Rectal smooth muscle tissue (tissue), 1 donor: ENCODE data around the gene HEXD.
"Not testable (repeated sequence)": the region's sequence is repeated elsewhere in the genome, so short reads cannot be mapped to it uniquely, and the experiment has no call there.

ENCODE experiments used
- H3K27ac ChIP-seq: one replicate; pipeline ENCODE4 v1.7.0; 2013; ENCODE audit warnings: low read depth, low read length, inconsistent platforms
- H3K27me3 ChIP-seq: one replicate; pipeline ENCODE4 v1.7.0; 2013; ENCODE audit warnings: low read length; ENCODE audit not compliant: control insufficient read depth, insufficient read depth
- H3K36me3 ChIP-seq: one replicate; pipeline ENCODE4 v1.7.0; 2013; ENCODE audit warnings: low read length; ENCODE audit not compliant: control insufficient read depth, insufficient read depth
- H3K4me1 ChIP-seq: one replicate; pipeline ENCODE4 v1.7.0; 2013; ENCODE audit warnings: low read length; ENCODE audit not compliant: control insufficient read depth, insufficient read depth
- H3K4me3 ChIP-seq: one replicate; pipeline ENCODE4 v1.7.0; 2013; ENCODE audit warnings: low read length
- H3K9ac ChIP-seq: one replicate; pipeline ENCODE4 v1.7.0; 2013; ENCODE audit warnings: low read length

HEXD gene

DNA sequence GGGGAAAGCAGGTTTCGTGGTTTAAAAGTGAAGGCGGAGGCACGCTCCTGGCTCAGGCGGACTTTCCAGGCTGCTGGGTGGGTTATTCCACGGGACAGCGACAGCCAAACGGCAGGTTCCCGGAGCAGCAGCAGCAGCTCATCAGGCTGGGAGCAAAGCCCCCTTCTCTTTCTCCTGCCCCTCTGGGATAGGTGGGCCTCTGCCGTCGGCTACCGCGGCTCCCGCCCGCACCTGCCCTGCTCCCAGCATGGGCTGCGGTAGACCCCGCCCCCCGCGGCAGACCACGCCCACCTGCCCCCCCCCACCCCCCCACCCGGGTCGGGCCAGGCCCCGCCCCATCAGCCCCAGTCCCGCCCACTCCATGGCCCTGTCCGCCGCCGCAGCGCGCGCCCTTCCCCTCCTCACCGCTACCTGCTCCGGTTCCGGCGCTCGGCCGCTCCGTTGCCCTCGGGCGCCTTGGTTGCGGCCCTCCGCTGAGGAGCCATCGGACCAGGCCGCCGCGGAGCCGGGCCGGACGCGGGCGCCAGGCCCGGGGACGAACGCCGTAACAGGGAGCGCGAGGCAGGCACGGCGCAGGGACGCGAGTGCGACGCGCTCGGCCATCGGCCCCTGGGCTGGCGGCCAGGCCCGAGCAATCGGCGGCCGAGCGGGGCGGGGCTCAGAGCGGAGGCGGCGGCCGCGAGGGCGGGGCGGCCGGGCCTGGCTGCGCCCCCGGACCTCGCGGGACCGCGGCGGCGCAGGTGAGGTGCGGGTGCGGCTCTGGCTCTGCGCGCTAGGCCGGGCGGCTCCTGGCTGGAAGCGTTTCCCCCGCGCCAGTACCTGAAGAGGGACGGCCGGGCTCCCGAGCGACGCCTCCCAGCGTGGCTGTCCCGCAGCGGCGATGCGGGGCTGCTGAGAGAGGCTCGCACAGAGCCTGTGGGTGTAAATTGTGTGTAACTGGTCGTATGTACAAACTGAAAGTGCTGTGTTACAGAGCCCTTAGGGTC lies at the start of gene HEXD, which contains the start of gene OGFOD3:
Gene HEXD, plus strand, starts transcription at position 347 of the 986 bp plus-strand sequence. CDS start 1,453 bp downstream, outside the sequence.
Gene OGFOD3, minus strand, starts transcription at position 586 of the 986 bp plus-strand sequence. Its CDS starts 101 bp downstream, at position 485.
- H3K27me3 ChIP-seq, result no peaks in the 10 kb centered on the region
- H3K9ac ChIP-seq, result peak within 1 kb of the TSS; percentile 61
- no peaks in the 10 kb centered on the region for H3K4me1 ChIP-seq
- peaks cover 8% of the 10 kb centered on the region for H3K36me3 ChIP-seq
- peak within 1 kb of the TSS; percentile 87 for H3K27ac ChIP-seq
- H3K4me3 ChIP-seq, result peak within 1 kb of the TSS; percentile 80

GRCh38 chr17:82369211-82369610 lies 48.9 kb upstream of the HEXD start:
- Histone ChIP-seq H3K36me3 (no peaks in the 10 kb centered on the region), H3K4me3 (no peak overlapping the region), H3K9ac (no peak overlapping the region), H3K4me1 (no peaks in the 10 kb centered on the region), H3K27me3 (peaks cover 16% of the 10 kb centered on the region), H3K27ac (no peak overlapping the region)

GRCh38 chr17:82370471-82371332 lies 47.4 kb upstream of the HEXD start:
- Histone ChIP-seq H3K36me3 (no peaks in the 10 kb centered on the region), H3K4me1 (no peaks in the 10 kb centered on the region), H3K9ac (no peak overlapping the region), H3K27ac (no peak overlapping the region), H3K27me3 (peaks cover 18% of the 10 kb centered on the region), H3K4me3 (peak overlapping the region; percentile 62)

DNA sequence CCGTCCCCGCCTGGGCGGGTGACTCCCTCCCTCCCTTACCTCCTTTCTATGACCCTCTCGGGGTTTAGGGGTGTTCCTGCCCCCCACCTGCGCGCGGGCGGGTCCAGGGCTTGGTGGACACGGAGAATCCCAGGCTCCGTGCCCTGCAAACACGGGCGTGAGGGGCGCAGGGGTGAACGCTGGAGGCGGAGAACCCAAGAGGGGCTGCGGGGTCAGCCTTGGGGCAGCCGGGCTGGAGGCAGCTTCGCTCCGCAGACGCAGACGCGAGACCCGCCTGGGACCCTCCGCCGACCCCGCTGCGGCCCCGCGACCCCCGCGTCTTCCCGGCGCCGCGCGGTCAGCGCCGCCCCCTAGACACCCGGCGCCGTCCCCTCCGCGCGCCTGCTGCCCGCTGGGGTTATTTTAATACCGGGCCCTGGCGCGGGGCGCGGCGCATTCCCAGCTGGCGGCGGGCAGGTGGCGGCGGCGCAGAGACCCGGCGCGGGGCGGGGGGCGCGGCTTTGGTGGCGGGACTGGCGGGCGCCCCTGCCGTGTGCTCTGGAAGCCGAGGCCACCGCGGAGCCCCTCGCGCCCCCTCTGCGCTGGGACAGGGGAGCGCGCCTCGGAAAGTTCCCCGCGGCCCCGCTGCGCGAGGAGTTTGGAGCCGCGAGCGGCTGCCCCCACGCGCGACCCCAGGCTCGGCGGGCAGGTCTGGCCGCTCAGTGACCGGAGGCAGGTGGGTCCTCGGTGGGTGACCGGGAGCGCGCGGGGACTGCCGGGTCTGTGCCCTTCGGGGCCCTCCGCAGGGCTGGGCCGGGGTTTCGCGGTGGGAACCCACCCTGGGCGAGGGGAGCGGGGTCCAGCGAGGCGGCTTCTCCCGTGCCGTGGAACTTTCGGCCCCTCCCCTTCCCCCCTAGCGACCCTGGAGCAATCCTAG lies 46.6 kb upstream of the HEXD start, which contains the start of gene UTS2R:
Gene UTS2R, plus strand, starts transcription at position 433 of the 916 bp plus-strand sequence. CDS start 2,560 bp downstream, outside the sequence.
- peak within 1 kb of the TSS; percentile 62 for H3K4me3 ChIP-seq
- no peak within 1 kb of the TSS for H3K9ac ChIP-seq
- no peaks in the 10 kb centered on the region for H3K36me3 ChIP-seq
- H3K27me3 ChIP-seq, result peaks cover 20% of the 10 kb centered on the region
- H3K27ac ChIP-seq, result no peak within 1 kb of the TSS
- no peaks in the 10 kb centered on the region for H3K4me1 ChIP-seq

DNA sequence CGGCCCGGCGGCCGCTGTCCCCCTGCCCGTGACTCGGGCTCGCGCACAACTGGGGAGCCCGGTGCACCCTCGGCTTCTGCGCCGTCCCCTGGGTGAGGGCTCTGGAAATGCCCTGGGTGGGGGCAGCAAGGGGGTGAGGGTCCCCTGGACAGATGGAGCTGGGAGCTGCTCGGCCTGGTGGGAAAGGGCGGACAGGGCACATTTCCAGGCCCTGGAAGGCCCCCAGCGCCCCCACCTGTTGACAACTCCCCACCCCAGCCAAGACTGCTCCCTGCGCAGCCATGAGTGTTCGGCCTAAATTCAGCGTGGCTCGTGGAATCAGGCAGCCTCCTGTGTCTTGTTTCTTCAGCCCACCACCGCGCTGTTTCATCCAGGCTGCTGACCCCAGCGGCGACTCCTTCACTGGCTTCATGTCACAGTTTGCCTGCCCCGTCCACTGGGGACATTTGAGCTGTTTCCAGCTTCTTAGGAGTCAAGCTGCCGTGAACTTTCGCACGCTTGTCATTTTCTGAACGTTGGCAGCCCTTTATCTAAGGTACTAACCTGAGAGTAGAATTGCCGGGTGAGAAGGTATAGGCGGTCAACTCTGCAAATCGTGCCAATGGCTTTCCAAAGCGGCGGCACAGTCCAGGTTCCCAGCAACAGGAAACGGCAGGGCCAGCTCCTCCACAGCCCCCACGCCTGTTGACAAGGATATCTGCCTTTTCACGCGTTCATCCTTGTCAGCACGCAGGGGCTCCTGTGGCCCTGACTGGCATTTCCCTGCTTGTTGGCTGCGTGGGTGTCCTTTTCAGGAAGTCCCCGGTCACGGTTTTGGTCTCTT lies 45.7 kb upstream of the HEXD start:
- Histone ChIP-seq H3K27me3 (peaks cover 20% of the 10 kb centered on the region), H3K27ac (no peak overlapping the region), H3K4me3 (no peak overlapping the region), H3K9ac (no peak overlapping the region), H3K36me3 (no peaks in the 10 kb centered on the region), H3K4me1 (no peaks in the 10 kb centered on the region)

GRCh38 chr17:82373072-82373452 lies 45.1 kb upstream of the HEXD start:
- H3K4me3 ChIP-seq, H3K27ac ChIP-seq, H3K4me1 ChIP-seq, H3K36me3 ChIP-seq, H3K9ac ChIP-seq: not testable (repeated sequence)
- peaks cover 20% of the 10 kb centered on the region for H3K27me3 ChIP-seq

DNA sequence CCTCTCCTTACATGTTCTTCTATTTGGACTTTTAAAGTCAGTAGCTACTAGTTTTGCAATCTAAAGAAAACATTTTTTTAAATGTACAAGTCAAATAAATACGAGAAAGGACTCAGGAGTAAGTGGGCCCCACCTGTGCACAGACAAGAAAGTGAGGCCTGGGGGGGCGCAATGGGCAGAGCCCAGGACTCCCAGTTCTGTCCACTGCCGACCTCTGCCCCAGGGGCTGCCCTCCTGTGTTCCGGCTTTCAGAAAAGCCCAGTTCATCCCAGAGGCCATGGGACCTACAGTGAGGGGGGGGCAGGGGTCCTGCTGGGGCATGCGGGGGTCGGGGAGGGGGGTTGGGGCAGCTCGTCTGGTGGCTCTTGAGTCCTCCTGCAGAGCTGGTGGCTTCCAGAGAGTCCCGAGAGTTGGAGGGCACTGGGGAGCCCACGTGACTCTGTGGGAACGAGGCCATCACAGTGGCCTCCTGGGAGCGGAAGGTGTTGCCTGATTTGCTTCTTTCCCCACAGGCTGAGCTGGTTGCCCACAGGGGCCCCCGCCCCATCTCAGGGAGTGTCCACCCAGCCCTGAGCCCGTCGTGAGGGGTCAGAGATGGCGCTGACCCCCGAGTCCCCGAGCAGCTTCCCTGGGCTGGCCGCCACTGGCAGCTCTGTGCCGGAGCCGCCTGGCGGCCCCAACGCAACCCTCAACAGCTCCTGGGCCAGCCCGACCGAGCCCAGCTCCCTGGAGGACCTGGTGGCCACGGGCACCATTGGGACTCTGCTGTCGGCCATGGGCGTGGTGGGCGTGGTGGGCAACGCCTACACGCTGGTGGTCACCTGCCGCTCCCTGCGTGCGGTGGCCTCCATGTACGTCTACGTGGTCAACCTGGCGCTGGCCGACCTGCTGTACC lies 44.2 kb upstream of the HEXD start:
- no peak overlapping the region for H3K27ac ChIP-seq
- no peak overlapping the region for H3K4me3 ChIP-seq
- peaks cover 25% of the 10 kb centered on the region for H3K27me3 ChIP-seq
- no peaks in the 10 kb centered on the region for H3K4me1 ChIP-seq
- no peaks in the 10 kb centered on the region for H3K36me3 ChIP-seq
- no peak overlapping the region for H3K9ac ChIP-seq

- H3K9ac ChIP-seq, result no peak overlapping the region
- no peaks in the 10 kb centered on the region for H3K4me1 ChIP-seq
- peaks cover 23% of the 10 kb centered on the region for H3K27me3 ChIP-seq
- no peak overlapping the region for H3K4me3 ChIP-seq
- H3K27ac ChIP-seq, result no peak overlapping the region
- no peaks in the 10 kb centered on the region for H3K36me3 ChIP-seq
Measured at GRCh38 chr17:82374626-82375331, 43.4 kb upstream of the HEXD start.

DNA sequence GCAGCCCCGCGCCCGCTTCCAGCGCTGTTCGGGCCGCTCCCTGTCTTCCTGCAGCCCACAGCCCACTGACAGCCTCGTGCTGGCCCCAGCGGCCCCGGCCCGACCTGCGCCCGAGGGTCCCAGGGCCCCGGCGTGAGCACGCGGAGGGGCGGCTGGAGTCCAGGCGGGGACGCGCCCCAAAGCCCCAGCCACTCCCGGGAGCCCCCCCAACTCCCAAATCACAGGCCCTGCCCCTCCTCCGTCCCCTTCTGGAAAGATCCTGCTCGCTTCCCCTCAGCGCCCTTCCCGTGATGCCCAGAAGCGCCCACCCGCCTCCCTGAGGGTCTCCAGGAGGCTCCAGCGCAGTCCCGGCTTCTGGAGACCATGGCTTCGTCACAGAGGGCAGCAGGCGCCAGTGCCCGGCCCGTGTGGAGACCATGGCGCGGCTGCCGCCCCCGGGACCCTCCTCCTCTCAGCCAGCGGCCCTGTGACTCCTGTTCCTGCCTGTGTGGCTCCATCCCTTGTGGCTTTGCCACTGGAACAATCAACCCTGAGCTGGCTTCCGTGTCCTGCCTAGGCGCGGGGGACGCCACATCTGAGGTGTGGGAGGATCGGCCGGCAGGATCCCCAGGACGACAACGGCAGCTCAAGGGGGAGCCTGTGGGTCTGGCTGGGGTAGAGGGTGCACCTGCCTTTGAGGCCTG lies 42.6 kb upstream of the HEXD start:
- Histone ChIP-seq H3K36me3 (no peaks in the 10 kb centered on the region), H3K4me3 (no peak overlapping the region), H3K4me1 (no peaks in the 10 kb centered on the region), H3K27me3 (peaks cover 20% of the 10 kb centered on the region), H3K27ac (no peak overlapping the region), H3K9ac (no peak overlapping the region)
